Measurements from ENCODE around the gene C1orf94.

C1orf94 gene, protein sequence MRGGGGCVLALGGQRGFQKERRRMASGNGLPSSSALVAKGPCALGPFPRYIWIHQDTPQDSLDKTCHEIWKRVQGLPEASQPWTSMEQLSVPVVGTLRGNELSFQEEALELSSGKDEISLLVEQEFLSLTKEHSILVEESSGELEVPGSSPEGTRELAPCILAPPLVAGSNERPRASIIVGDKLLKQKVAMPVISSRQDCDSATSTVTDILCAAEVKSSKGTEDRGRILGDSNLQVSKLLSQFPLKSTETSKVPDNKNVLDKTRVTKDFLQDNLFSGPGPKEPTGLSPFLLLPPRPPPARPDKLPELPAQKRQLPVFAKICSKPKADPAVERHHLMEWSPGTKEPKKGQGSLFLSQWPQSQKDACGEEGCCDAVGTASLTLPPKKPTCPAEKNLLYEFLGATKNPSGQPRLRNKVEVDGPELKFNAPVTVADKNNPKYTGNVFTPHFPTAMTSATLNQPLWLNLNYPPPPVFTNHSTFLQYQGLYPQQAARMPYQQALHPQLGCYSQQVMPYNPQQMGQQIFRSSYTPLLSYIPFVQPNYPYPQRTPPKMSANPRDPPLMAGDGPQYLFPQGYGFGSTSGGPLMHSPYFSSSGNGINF

GRCh38 chr1:34176830-34177603, at the start of gene C1orf94:
TSS of gene C1orf94 (plus strand) at chr1:34176907. CDS start at chr1:34177790, 883 bp downstream.
- DNase-seq: no peak

GRCh38 chr1:34127006-34128000, 49.4 kb upstream of the C1orf94 start:
- DNase-seq: no peak

- DNase-seq: no peak
Observed at GRCh38 chr1:34128186-34128889, 48.4 kb upstream of the C1orf94 start.

DNA sequence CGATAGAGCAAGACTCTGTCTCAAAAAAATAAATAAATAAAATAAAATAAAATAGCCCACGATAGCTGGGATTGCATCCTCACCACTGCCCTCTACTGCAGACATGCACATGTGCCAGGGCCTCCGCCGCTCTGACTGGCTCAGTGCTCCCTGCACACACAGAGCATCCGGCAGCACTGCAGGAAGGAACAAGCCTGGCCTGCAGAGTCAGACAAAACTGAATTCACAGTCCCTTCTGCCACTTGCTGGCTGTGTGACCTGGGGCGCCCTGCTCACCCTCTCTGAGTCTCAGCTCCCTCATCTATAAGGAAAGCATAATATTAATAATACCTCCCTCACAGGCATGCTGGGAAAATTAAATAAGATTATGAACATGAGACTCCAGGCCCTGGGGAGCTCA, 47.1 kb upstream of the C1orf94 start:
- no peak for DNase-seq

DNA sequence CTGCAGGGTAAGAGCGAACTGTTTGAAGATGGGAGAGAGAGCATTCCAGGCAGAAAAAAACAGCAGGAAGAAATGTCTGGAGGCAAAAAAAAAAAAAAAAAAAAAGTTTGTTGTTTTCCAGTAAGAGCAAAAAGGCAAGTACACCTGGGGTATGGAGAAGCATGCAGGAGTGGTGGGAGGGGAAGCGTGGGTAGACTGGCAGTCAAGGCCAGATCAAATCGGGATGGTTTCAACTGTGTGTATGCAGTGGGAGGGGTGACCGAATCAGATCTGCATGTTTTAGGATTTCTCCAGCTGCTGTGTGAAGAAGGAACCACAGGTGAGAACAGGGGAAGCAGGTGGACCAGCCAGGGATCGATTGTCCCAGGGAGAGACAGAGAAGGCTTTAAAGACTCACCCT, 46.4 kb upstream of the C1orf94 start:
- no peak for DNase-seq

GRCh38 chr1:34131396-34132160, 45.1 kb upstream of the C1orf94 start:
- no peak for DNase-seq

DNA sequence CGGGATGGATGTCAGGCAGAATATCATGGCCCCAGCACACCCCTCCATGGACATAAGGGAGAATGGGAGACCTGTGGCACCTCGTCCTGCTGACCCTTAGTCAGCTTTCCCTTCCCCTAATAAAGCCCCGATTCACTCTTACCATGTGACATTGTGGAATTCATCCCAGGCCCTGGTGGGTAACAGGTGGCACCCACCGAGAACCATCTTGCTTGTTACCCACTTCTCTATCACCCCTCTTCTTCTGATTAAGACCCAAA, 44.6 kb upstream of the C1orf94 start:
- DNase-seq: no peak

DNA sequence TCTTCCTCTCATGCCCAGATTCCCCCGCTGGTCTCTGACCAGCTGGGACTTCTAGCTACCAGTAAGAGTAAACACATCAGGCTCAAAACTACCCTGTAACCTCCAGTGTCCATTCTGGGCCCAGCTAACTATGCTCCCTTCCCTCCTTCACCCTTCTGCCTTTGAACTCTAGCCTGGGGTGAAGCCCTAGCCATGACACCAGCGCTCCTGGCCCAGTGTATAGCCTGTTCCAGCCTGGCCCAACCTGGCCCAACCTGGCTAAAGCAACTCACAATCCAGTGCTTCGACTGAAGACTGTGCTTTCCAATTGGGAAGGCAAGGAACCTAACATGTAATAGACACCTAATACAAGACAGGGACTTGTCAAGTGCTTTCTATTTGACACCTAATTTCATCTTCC, 39.3 kb upstream of the C1orf94 start:
- DNase-seq: no peak

GRCh38 chr1:34140011-34140676, 36.6 kb upstream of the C1orf94 start:
- DNase-seq: no peak

DNA sequence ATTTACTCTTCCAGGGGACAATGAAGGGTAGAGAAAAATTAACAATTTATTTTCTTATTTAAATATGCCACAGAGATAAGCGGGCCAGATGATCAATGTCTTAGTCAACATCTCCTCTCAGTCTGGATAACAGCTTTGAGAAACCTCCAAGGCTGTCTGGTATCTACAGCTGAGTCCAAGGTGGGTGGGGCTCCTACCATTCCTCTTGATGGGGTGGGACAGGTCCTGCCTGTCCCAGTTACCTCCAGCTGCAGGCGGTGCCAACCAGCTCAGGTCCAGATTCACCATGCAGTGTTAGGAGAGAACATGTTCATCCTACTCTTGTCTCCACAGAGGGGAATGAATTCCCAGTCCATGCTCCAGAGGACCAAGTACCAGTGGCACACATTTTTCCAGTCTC, 32.7 kb upstream of the C1orf94 start:
- no peak for DNase-seq

DNA sequence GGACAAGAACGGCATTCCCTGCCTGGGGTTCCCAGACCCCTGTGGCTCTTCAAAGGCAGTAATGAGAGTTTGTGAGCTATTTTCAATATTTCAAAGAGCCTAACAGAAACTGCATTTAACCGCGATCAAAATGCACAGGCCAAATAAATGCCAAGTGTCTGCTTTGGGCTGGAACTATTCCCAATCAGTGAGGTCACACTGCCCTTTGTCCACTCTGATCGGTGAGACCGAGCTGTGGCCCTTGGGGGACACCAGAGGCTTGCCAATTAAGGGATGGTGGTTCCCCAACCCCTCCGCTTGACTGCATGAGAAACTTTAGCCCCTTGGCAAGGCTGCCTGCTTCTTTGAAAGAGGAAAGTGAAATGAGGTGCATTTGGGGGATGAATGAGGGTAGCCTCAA, 31.9 kb upstream of the C1orf94 start:
- DNase-seq: no peak

DNA sequence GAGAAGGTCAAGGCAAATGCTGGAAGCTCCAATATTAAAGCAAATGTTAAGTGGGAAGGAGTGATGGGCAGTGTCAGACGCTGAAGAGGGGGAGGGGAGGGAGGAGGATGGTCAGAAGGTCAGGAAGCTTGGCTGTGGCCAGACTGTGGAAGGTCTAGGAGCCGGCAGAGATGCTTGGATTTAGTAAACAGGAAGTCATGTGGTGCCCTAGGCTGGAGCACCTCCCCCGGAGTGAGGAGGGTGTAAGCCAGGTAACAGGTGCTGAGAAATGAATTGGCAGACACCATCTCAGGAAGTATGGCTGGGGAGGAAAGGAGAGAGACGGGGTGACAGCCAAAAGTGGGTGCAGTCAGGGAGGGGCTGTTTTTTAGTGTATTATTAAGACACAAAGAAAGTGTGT, 29.4 kb upstream of the C1orf94 start:
- DNase-seq: no peak

DNA sequence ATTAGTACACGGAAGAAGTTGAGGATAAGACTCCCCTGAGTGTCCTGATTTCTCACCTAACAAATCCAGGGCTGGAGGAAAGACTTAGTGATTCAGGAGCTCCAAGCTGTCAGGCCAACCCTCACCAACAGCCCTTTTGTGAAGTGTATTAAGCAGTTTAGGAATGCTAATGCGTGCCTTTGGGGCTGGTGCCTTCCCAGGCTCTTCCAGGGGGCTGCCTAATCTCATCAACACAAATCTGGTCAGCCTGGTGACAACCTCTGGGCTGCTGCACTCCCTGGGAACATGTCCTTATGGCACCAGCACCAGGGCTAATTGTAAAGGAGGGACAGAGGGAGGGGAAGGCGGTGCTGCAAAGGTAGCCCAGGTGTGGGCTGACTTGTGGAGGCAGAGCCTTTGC, 27.2 kb upstream of the C1orf94 start:
- no peak for DNase-seq

DNA sequence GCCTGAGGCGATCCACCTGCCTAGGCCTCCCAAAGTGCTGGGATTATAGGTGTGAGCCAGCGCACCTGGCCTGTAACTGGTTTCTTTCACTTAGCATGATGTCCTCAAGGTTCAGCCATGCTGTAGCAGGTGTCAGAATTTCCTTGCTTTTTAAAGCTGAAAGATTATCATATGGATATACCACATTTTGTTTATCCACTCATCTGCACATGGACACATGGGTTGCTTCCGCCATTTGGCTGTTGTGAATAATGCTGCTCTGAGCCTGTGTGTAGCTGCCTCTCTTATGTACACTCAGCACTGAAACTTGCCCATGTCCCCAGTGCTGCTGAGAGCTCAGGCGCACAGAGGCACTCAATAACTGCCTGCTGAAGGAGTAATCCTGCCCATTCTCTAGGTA, 23.5 kb upstream of the C1orf94 start:
- DNase-seq: no peak

- no peak for DNase-seq
Observed at GRCh38 chr1:34155860-34156259, 20.8 kb upstream of the C1orf94 start.

DNA sequence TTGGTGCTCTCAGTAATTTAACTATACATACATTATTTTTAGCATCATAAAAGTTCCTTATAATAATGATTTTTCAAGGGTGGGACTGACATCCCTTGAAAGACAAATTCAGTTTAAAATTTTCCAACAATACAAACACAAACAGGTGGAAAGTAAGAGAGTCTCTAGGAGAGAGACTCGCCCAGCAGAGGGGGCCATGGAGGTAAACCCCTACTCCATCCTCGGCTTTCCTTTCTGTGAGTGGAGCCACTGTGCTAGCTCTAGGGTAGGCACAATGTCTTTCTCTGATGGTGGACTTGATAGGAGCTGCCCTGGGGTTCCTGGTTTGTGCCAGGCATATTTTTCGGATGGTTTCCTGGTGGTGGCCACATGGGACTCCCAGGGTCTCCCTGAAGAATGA, 20.0 kb upstream of the C1orf94 start:
- no peak for DNase-seq

DNA sequence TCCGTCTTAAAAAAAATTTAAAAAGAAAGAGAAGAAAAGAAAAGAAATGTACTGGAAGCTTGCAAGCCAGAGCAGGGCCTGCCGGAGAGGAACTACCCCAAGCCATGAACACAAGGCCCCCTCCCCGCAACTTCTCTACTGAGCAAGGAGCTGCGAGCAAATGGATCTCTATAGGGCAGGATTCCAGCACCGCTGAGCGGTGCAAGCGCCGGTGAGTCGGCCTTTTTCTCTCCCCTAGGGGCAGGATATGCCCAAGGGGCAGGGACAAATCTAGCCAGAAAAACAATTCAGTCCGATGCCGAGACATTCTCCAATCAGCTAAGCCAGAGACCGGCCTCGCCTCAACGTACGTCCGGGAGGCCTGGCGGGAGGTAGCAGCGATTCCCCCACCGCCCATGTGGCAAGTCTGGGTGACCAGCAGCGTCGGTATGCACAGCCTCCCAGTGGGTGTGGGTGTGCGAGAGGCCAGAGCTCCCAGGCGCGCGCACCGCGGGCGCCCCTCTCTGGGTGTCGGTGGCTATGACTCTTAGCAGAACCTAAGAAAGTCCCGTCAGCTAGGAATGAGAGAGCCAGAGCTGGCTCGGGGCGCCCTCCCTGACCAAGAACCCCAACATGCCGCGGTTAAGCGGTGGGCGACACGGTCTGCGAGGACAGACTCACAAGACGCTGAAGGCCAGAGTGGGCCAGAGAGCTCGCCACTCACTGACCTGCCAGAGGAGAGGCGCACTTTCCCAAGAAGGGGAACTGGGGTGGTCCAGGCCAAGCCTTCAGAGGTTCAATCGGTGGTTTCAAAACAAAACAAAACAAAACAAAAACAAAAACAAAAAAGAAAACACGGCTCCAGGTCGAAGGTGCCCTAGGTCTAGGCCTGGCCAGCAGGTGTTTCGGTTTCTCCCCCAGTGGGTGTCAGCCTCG, 13.6 kb upstream of the C1orf94 start:
- DNase-seq: no peak

- DNase-seq: no peak
Observed at GRCh38 chr1:34163792-34164731, 12.6 kb upstream of the C1orf94 start.
